ENCODE measurements around the gene THSD1.

GRCh38 chr13:52414963-52415362 lies 9.0 kb upstream of the THSD1 start:
- TF ChIP-seq, protein P1, sequence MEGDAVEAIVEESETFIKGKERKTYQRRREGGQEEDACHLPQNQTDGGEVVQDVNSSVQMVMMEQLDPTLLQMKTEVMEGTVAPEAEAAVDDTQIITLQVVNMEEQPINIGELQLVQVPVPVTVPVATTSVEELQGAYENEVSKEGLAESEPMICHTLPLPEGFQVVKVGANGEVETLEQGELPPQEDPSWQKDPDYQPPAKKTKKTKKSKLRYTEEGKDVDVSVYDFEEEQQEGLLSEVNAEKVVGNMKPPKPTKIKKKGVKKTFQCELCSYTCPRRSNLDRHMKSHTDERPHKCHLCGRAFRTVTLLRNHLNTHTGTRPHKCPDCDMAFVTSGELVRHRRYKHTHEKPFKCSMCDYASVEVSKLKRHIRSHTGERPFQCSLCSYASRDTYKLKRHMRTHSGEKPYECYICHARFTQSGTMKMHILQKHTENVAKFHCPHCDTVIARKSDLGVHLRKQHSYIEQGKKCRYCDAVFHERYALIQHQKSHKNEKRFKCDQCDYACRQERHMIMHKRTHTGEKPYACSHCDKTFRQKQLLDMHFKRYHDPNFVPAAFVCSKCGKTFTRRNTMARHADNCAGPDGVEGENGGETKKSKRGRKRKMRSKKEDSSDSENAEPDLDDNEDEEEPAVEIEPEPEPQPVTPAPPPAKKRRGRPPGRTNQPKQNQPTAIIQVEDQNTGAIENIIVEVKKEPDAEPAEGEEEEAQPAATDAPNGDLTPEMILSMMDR (IDR thresholded peaks at IDR 0.05), result no peak
- no peak for TF ChIP-seq POLR2A (IDR thresholded peaks at IDR 0.05)

All from esophagus squamous epithelium (tissue), 4 donors.